ENCODE results near the gene PAPPA2.
"Not testable (repeated sequence)": the region's sequence is repeated elsewhere in the genome, so short reads cannot be mapped to it uniquely, and the experiment has no call there.

Gene PAPPA2

GRCh38 chr1:176628775-176629174, 165.8 kb downstream of the PAPPA2 start:
- DNase-seq (ENCODE audit: extremely low read depth, low read depth), result no peak
- no peak for TF ChIP-seq CTCF (IDR thresholded peaks at IDR 0.05; ENCODE audit: low read depth, low read length, missing control alignments)
- H3K4me3 ChIP-seq (replicated peaks; ENCODE audit: low read depth, low read length), result no peak overlapping the region

- DNase-seq (ENCODE audit: extremely low read depth, low read depth); H3K4me3 ChIP-seq (replicated peaks; ENCODE audit: low read depth, low read length): not testable (repeated sequence)
Observed at GRCh38 chr1:176634733-176635132, 171.8 kb downstream of the PAPPA2 start.

- no peak for DNase-seq (ENCODE audit: extremely low read depth, low read depth)
- TF ChIP-seq CTCF (IDR thresholded peaks at IDR 0.05; ENCODE audit: low read depth, low read length, missing control alignments), result no peak
- no peak overlapping the region for H3K4me3 ChIP-seq (replicated peaks; ENCODE audit: low read depth, low read length)
Observed at GRCh38 chr1:176638713-176639526, 175.9 kb downstream of the PAPPA2 start.

GRCh38 chr1:176643536-176643935, 180.6 kb downstream of the PAPPA2 start:
- no peak overlapping the region for H3K4me3 ChIP-seq (replicated peaks; ENCODE audit: low read depth, low read length)
- TF ChIP-seq CTCF (IDR thresholded peaks at IDR 0.05; ENCODE audit: low read depth, low read length, missing control alignments), result no peak
- DNase-seq (ENCODE audit: extremely low read depth, low read depth), result peak; percentile 11

- TF ChIP-seq CTCF (IDR thresholded peaks at IDR 0.05; ENCODE audit: low read depth, low read length, missing control alignments), result no peak
- DNase-seq (ENCODE audit: extremely low read depth, low read depth), result no peak
- no peak overlapping the region for H3K4me3 ChIP-seq (replicated peaks; ENCODE audit: low read depth, low read length)
Observed at GRCh38 chr1:176648556-176648955, 185.6 kb downstream of the PAPPA2 start.

GRCh38 chr1:176656257-176656995, 193.5 kb downstream of the PAPPA2 start:
- DNase-seq (ENCODE audit: extremely low read depth, low read depth), result peak; percentile 10
- H3K4me3 ChIP-seq (replicated peaks; ENCODE audit: low read depth, low read length), result no peak overlapping the region
- no peak for TF ChIP-seq CTCF (IDR thresholded peaks at IDR 0.05; ENCODE audit: low read depth, low read length, missing control alignments)

- no peak overlapping the region for H3K4me3 ChIP-seq (replicated peaks; ENCODE audit: low read depth, low read length)
- no peak for DNase-seq (ENCODE audit: extremely low read depth, low read depth)
- TF ChIP-seq CTCF (IDR thresholded peaks at IDR 0.05; ENCODE audit: low read depth, low read length, missing control alignments), result no peak
Observed at GRCh38 chr1:176669782-176670181, 206.8 kb downstream of the PAPPA2 start.

All from HFF-Myc (cell line).